ENCODE measurements around the gene PRPF19. TPM values are rescaled to one million over a fixed set of nuclear protein-coding genes. Genes with fewer than 3 reads are reported as not detected.

PRPF19 gene
- total and polyA plus RNA-seq, 2 donors, result 49.2 to 74.9 TPM

DNA sequence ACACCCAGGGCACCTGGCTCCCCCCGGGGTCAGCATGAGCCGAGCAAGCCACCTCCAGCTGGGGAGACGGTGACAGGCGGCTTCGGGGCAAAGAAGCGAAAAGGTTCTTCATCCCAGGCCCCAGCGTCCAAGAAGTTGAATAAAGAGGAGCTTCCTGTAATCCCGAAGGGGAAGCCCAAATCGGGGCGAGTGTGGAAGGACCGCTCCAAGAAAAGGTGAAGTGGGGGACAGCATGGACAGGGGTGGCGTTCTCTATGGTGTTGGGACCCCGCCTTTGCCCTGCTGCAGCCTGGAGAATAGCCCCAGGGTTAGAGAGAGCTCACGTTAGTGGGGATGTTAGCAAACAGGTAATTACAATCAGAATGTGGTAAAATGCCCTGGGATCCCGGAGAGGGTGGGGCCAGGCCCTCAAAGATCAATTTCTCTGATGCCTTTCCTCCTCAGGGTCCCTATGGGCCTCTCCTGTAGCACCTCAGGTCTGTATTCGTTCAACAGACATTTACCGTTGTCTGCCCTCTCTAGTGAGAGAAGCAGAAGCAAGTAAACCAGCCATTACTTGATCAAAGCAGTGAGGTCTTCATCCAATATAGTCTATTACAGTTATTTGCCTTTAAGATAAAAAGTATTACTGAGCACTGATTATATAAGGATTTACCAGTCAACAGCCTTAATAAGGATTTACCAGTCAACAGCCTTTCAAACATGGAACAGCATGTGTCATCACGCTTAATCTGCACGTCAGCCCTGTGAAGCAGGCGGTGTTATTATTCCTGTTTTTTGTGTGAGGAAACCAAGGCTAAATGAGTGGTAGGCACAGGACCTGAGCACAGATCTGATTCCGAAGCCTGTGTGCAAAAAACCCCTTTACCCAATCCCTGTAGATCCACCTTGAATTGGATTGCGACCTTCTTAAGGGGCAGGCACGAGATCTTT lies 63.5 kb downstream of the PRPF19 start:
- Histone ChIP-seq H3K36me3 (ENCODE audit: control insufficient read depth in 2 of 2, insufficient read depth in 2 of 2, low read length in 1 of 2) (peaks cover 10 to 18% of the 10 kb centered on the region in 2 donors), H3K27me3 (ENCODE audit: control insufficient read depth in 2 of 2, insufficient read depth in 1 of 2, low read length in 1 of 2) (no peaks in the 10 kb centered on the region), H3K4me1 (ENCODE audit: control insufficient read depth in 2 of 2, insufficient read depth in 2 of 2, low read length in 2 of 2) (peaks cover 23 to 68% of the 10 kb centered on the region in 2 donors), H3K4me3 (ENCODE audit: low read length in 2 of 2) (peak overlapping the region; percentile 53 to 89), H3K27ac (ENCODE audit: low read depth in 1 of 2, low read length in 1 of 2) (peak overlapping the region in 1 of 2 donors; percentile 64), H3K9me3 (ENCODE audit: control insufficient read depth in 2 of 2, insufficient read depth in 1 of 2, low read length in 1 of 2) (no peaks in the 10 kb centered on the region)
- WGBS, result 24% methylated on average over 23 of the region's 23 CpGs
- no peak for DNase-seq (ENCODE audit: low read depth in 6 of 9, low spot score in 9 of 9)

DNA sequence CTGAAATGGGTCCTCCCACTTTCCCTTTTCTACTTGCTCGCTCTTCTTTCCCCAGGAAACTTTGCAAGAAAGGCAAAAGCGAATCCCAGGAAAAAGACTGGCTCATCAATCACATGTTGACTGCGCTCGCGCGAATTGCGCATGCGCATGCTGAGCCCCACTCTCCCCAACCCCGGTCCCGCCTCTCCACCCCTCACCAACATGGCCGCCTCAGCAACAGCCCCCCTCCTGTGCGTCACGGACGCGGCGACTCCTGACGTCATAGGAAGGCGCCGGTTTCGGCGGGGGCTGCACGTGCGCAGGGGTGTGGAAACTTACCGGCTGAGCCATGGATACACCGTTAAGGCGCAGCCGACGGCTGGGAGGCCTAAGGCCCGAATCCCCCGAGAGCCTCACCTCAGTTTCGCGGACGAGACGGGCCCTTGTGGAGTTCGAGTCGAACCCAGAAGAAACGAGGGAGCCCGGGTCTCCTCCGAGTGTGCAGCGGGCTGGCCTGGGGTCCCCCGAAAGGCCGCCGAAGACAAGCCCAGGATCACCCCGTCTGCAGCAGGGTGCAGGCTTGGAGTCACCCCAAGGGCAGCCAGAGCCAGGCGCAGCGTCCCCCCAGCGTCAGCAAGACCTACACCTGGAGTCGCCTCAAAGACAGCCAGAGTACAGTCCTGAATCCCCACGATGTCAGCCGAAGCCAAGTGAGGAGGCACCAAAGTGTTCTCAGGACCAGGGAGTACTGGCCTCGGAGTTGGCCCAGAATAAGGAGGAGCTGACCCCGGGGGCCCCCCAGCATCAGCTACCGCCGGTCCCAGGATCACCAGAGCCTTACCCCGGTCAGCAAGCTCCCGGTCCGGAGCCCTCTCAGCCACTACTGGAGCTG lies 64.4 kb downstream of the PRPF19 start, which contains the start of gene CCDC86:
CCDC86 (plus strand) TSS at position 317 of the 871 bp plus-strand sequence; CDS start at position 329, 12 bp downstream.
- peak within 1 kb of the TSS; percentile 20 to 74 for H3K27ac ChIP-seq (ENCODE audit: low read depth in 1 of 2, low read length in 1 of 2)
- H3K9me3 ChIP-seq (ENCODE audit: control insufficient read depth in 2 of 2, insufficient read depth in 1 of 2, low read length in 1 of 2), result no peaks in the 10 kb centered on the region
- DNase-seq (ENCODE audit: low read depth in 6 of 9, low spot score in 9 of 9), result peak; percentile 88 to 99 (median 95)
- no peaks in the 10 kb centered on the region for H3K27me3 ChIP-seq (ENCODE audit: control insufficient read depth in 2 of 2, insufficient read depth in 1 of 2, low read length in 1 of 2)
- peaks cover 3 to 9% of the 10 kb centered on the region in 2 donors for H3K36me3 ChIP-seq (ENCODE audit: control insufficient read depth in 2 of 2, insufficient read depth in 2 of 2, low read length in 1 of 2)
- H3K4me1 ChIP-seq (ENCODE audit: control insufficient read depth in 2 of 2, insufficient read depth in 2 of 2, low read length in 2 of 2), result peaks cover 31 to 77% of the 10 kb centered on the region in 2 donors
- H3K4me3 ChIP-seq (ENCODE audit: low read length in 2 of 2), result peak within 1 kb of the TSS; percentile 53 to 89
- WGBS, result under 1% methylated on average over 57 of the region's 57 CpGs

Other genes with a start within 250 kb of the PRPF19 start
- 0.14 TPM for gene MS4A8, start 207.0 kb downstream of the PRPF19 start, total RNA-seq
- 0.98 TPM for gene MS4A8, start 207.0 kb downstream of the PRPF19 start, polyA plus RNA-seq
- not detected for gene MS4A18, start 181.9 kb downstream of the PRPF19 start, total RNA-seq
- gene MS4A18, start 181.9 kb downstream of the PRPF19 start, polyA plus RNA-seq, result 0.07 TPM
- not detected for gene MS4A15, start 149.7 kb downstream of the PRPF19 start, total RNA-seq
- gene MS4A15, start 149.7 kb downstream of the PRPF19 start, polyA plus RNA-seq, result 0.23 TPM
- under 0.01 TPM for gene MS4A10, start 121.3 kb downstream of the PRPF19 start, total RNA-seq
- gene MS4A10, start 121.3 kb downstream of the PRPF19 start, polyA plus RNA-seq, result 0.09 TPM
- gene CCDC86, start 64.5 kb downstream of the PRPF19 start, total RNA-seq, result 9.2 TPM
- gene CCDC86, start 64.5 kb downstream of the PRPF19 start, polyA plus RNA-seq, result 11.0 TPM
- 10.2 TPM for gene PTGDR2, start 50.6 kb downstream of the PRPF19 start, total RNA-seq
- gene PTGDR2, start 50.6 kb downstream of the PRPF19 start, polyA plus RNA-seq, result 0.73 TPM
- 1.6 TPM for gene ZP1, start 39.0 kb downstream of the PRPF19 start, total RNA-seq
- gene ZP1, start 39.0 kb downstream of the PRPF19 start, polyA plus RNA-seq, result 1.5 TPM
- 18.7 TPM for gene TMEM109, start 7.6 kb upstream of the PRPF19 start, total RNA-seq
- gene TMEM109, start 7.6 kb upstream of the PRPF19 start, polyA plus RNA-seq, result 58.1 TPM
- 4.6 TPM for gene TMEM132A, start 17.9 kb upstream of the PRPF19 start, total RNA-seq
- 5.7 TPM for gene TMEM132A, start 17.9 kb upstream of the PRPF19 start, polyA plus RNA-seq
- gene SLC15A3, start 45.6 kb upstream of the PRPF19 start, total RNA-seq, result 17.5 TPM
- 37.5 TPM for gene SLC15A3, start 45.6 kb upstream of the PRPF19 start, polyA plus RNA-seq
- gene CD6, start 65.1 kb upstream of the PRPF19 start, total RNA-seq, result 30.7 TPM
- 74.1 TPM for gene CD6, start 65.1 kb upstream of the PRPF19 start, polyA plus RNA-seq
- 30.6 TPM for gene CD5, start 195.9 kb upstream of the PRPF19 start, total RNA-seq
- 40.5 TPM for gene CD5, start 195.9 kb upstream of the PRPF19 start, polyA plus RNA-seq

Measured in thymus (tissue), 11 donors.